GM12801 (cell line): ENCODE measurements around the gene NHLRC1.

ENCODE experiments used
- TF ChIP-seq, protein P1 (sequence below): IDR thresholded peaks from one replicate; pipeline ENCODE4 v1.5.1; 2011; ENCODE audit warnings: control low read depth; ENCODE audit not compliant: insufficient read length; ENCODE audit errors: extremely low read depth

The NHLRC1 gene

DNA sequence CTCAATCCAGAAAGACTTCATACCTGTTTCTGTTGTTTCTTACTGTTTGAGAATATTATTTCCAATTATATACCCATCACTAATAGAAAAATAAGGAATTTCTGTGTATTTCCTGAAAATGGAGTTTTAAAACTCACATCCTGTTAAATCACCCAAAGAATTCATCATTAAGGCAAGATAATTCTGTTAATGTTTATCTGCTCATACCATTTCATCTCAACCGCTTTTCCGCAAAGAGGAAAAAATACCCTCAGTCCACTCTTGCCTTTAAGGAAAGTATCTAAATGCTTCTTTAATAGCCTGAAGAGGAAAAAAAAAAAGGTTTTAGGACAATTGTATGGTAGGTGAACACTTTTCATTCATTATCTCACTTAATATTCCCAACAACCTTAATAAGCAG is 25.1 kb upstream of the NHLRC1 start:
- TF ChIP-seq, protein P1, sequence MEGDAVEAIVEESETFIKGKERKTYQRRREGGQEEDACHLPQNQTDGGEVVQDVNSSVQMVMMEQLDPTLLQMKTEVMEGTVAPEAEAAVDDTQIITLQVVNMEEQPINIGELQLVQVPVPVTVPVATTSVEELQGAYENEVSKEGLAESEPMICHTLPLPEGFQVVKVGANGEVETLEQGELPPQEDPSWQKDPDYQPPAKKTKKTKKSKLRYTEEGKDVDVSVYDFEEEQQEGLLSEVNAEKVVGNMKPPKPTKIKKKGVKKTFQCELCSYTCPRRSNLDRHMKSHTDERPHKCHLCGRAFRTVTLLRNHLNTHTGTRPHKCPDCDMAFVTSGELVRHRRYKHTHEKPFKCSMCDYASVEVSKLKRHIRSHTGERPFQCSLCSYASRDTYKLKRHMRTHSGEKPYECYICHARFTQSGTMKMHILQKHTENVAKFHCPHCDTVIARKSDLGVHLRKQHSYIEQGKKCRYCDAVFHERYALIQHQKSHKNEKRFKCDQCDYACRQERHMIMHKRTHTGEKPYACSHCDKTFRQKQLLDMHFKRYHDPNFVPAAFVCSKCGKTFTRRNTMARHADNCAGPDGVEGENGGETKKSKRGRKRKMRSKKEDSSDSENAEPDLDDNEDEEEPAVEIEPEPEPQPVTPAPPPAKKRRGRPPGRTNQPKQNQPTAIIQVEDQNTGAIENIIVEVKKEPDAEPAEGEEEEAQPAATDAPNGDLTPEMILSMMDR = no peak

DNA sequence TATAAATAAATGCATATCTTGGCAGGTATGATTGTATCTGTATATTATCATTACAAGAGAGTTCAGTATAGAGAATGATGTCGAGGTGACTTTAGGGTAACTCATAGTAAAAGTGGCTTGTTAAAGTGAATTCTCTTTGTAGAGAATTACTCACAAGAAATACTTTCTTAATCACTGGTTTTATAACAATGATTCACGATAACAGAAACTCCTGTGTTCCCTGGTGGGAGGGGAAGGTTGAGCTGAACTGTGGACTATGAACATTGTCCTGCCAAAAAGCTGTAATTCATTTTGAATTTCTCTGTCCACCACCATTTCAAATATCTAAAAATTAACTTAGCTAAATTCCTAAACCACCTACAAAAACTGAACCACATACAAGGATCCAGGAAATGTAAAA is 24.7 kb upstream of the NHLRC1 start:
- TF ChIP-seq, protein P1 = no peak

DNA sequence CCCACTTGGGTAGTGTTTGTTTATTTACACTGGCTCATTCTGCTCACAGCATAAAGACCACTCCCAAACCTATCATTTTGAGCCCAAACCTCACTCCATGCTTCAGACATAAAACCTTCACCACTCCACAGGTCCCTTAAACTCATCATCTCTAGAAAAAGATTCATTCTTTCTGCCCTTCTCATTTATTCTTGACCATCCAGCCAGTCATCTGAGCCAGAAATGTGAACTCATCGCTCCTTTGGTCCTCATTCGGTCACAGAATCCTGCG is 20.0 kb upstream of the NHLRC1 start:
- TF ChIP-seq, protein P1 = no peak

DNA sequence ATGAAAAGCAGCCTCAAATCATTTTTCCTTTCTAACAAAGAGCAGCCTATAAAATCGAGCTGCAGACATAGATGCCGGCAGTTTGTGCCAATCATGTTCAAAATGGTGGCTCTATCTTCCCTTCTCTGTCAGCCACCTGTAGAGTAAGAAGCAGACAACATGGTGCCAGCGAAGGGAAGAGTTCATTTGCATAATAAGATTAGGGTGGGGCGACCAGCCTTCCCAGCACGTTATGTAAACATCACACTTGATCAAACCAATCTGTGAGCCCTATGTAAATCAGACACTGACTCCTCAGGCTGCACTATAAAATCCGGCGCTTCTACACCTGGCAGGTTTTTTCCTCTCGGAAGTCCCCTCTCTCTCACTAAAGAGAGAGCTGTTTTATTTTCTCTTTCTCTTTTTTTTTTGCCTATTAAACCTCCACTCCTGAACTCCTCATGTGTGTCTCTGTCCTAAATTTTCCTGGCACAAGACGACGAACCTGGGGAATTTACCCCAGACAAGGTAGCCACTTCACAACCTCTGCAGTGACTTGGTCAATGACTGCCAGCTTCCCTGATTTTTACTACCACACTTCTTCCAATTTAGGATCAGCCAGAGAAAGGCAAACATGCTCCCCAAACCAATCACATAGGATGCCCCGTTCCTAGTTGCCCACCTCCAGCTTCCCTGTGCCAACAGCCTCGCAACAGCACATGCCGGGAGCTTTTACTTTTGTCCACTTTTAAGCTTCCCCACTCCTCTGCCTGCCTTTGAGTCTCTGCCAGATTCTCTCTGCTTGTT is 19.5 kb upstream of the NHLRC1 start:
- TF ChIP-seq, protein P1 = no peak

DNA sequence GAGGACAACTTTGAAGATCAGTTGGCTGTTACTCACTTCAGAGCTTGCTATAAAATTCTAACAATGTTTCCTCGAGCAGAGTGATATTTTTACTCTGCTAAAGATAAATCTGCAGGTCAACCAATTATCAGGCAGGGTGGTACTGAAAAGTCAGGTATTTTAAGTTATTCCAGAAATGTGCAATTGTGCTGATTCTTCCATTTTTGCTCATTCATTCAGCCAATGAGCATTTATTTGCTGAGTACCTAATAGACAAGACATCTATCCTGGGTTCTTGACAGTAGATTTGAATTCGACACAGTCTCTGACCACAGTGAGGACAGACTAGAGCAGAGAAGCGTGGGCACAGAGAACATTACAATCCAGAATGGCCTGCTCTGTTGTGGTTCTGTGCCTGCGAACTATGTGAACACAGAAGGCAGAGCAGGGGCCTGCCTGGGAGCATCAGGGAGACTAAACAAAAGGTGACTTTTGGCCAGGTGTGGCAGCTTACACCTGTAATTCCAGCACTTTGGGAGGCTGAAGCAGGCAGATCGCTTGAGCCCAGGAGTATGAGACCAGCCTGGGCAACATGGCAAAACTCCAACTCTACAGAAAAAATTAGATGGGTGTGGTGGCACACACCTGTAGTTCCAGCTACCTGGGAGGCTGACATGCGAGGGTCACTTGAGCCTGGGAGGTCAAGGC is 17.6 kb upstream of the NHLRC1 start:
- TF ChIP-seq, protein P1 = no peak

DNA sequence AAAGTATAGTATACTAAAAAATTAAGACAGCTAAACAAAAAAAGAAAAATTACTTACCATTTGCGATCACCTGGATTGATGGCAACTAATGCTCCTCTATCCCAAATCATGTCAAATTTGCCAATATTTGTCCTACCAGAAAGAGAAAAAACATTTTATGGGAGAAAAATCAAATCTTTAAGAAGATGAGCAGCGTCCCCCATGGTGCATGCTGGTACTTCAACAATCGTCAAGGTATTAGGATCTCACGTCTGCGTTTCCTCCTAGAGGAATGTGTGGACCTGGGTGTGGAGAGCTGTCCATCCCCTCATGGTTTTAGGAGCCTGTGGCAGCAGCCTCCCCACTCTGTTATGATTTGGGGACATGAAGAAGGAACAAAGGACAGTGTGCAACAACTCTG is 16.4 kb upstream of the NHLRC1 start:
- TF ChIP-seq, protein P1 = no peak

DNA sequence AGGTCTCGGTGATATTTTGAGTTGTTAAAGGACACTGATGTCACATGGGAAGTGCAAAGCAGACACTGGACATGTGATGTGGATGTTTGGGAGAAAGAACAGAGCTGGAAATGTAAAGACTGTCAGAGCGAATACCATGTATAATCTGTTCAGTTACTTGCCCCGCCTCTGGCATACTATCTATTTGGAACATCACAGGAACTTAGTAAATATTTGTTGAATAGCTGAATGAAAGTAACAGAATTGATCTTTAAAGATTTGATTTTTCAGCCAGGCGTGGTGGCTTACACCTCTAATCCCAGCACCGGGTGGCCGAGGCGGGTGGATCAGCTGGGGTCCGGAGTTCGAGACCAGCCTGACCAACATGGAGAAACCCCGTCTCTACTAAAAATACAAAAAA is 13.8 kb upstream of the NHLRC1 start:
- TF ChIP-seq, protein P1 = no peak
